ENCODE results near the gene CACNG8.

CACNG8 gene

GRCh38 chr19:53978975-53979801, 16.5 kb downstream of the CACNG8 start (continued):
- no peak for TF ChIP-seq ZNF645 (tag by site-specific recombination; IDR thresholded peaks at IDR 0.05)
- TF ChIP-seq GLI2 (tag by site-specific recombination; IDR thresholded peaks at IDR 0.05; ENCODE audit: borderline replicate concordance, low read depth), result no peak
- no peak for TF ChIP-seq ZNF394 (tag by site-specific recombination; IDR thresholded peaks at IDR 0.05; ENCODE audit: borderline replicate concordance)
- TF ChIP-seq KLF1 (tag by site-specific recombination; IDR thresholded peaks at IDR 0.05), result peak; percentile 21; the same call in 1 of the 2 replicates
- peak; percentile 99 for TF ChIP-seq ZNF366 (tag by site-specific recombination; conservative IDR thresholded peaks at IDR 0.05)
- no peak for TF ChIP-seq ZNF311 (tag by site-specific recombination; IDR thresholded peaks at IDR 0.05; ENCODE audit: borderline replicate concordance)
- no peak for TF ChIP-seq WT1 (tag by site-specific recombination; IDR thresholded peaks at IDR 0.05)
- TF ChIP-seq ZBTB8A (tag by site-specific recombination; IDR thresholded peaks at IDR 0.05), result no peak
- TF ChIP-seq, protein P1, sequence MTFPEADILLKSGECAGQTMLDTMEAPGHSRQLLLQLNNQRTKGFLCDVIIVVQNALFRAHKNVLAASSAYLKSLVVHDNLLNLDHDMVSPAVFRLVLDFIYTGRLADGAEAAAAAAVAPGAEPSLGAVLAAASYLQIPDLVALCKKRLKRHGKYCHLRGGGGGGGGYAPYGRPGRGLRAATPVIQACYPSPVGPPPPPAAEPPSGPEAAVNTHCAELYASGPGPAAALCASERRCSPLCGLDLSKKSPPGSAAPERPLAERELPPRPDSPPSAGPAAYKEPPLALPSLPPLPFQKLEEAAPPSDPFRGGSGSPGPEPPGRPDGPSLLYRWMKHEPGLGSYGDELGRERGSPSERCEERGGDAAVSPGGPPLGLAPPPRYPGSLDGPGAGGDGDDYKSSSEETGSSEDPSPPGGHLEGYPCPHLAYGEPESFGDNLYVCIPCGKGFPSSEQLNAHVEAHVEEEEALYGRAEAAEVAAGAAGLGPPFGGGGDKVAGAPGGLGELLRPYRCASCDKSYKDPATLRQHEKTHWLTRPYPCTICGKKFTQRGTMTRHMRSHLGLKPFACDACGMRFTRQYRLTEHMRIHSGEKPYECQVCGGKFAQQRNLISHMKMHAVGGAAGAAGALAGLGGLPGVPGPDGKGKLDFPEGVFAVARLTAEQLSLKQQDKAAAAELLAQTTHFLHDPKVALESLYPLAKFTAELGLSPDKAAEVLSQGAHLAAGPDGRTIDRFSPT (tag by site-specific recombination; IDR thresholded peaks at IDR 0.05), result no peak
- 0 out of 2 replicates have a peak, but pooled peaks have one; percentile 19 for TF ChIP-seq REST (tag by site-specific recombination; IDR thresholded peaks at IDR 0.05)

- no peaks in the 10 kb centered on the region for H3K36me3 ChIP-seq (ENCODE audit: control insufficient read depth in 2 of 2, insufficient read depth in 1 of 2, low read length in 2 of 2)
- ChIA-PET POLR2A (interaction anchor here (0.6 to 1.6 kb wide), 24 partner anchors 8 to 543 kb away, joined by 3 to 20 read pairs (median 4); partner anchors contain the start of genes CACNG6, CNOT3, MYADM and PRPF31), CTCF (interaction anchor here (0.5 to 1.2 kb wide), 10 partner anchors 15 to 188 kb away, joined by 3 to 7 read pairs (median 4); partner anchors contain the start of gene PRKCG)
- peaks cover 18% of the 10 kb centered on the region for H3K4me1 ChIP-seq (ENCODE audit: control insufficient read depth, insufficient read depth, low read length)
- H3K4me3 ChIP-seq (ENCODE audit: low read depth, low read length), result peak overlapping the region; percentile 3
- peak overlapping the region; percentile 44; the same call in 1 of the 2 replicates for H3K27ac ChIP-seq (ENCODE audit: extremely low read depth, low read depth, low read length)
- H3K9me3 ChIP-seq (ENCODE audit: control insufficient read depth, insufficient read depth, low read depth, low read length), result no peaks in the 10 kb centered on the region
- TF ChIP-seq FEZF1 (tag by site-specific recombination; IDR thresholded peaks at IDR 0.05) (peak; percentile 95), BCL11A (tag by site-specific recombination; IDR thresholded peaks at IDR 0.05; ENCODE audit: low read depth) (peak; percentile 27; the same call in 1 of the 2 replicates), ZNF366 (tag by site-specific recombination; conservative IDR thresholded peaks at IDR 0.05) (0 out of 2 replicates have a peak, but pooled peaks have one; percentile 9), ZBTB21 (tag by site-specific recombination; IDR thresholded peaks at IDR 0.05) (peak; percentile 61; the same call in 1 of the 2 replicates), ZNF350 (tag by site-specific recombination; IDR thresholded peaks at IDR 0.05) (peak; percentile 75), IKZF3 (tag by site-specific recombination; IDR thresholded peaks at IDR 0.05) (peak; percentile 18; the same call in 1 of the 2 replicates), ZNF394 (tag by site-specific recombination; IDR thresholded peaks at IDR 0.05; ENCODE audit: borderline replicate concordance) (peak; percentile 100), ZNF626 (tag by site-specific recombination; IDR thresholded peaks at IDR 0.05) (no peak), ZNF404 (tag by site-specific recombination; IDR thresholded peaks at IDR 0.05) (no peak), SP7 (tag by site-specific recombination; IDR thresholded peaks at IDR 0.05) (peak; percentile 26; the same call in 1 of the 2 replicates), ZNF629 (tag by site-specific recombination; IDR thresholded peaks at IDR 0.05) (peak; percentile 83)
- TF ChIP-seq, protein P2, sequence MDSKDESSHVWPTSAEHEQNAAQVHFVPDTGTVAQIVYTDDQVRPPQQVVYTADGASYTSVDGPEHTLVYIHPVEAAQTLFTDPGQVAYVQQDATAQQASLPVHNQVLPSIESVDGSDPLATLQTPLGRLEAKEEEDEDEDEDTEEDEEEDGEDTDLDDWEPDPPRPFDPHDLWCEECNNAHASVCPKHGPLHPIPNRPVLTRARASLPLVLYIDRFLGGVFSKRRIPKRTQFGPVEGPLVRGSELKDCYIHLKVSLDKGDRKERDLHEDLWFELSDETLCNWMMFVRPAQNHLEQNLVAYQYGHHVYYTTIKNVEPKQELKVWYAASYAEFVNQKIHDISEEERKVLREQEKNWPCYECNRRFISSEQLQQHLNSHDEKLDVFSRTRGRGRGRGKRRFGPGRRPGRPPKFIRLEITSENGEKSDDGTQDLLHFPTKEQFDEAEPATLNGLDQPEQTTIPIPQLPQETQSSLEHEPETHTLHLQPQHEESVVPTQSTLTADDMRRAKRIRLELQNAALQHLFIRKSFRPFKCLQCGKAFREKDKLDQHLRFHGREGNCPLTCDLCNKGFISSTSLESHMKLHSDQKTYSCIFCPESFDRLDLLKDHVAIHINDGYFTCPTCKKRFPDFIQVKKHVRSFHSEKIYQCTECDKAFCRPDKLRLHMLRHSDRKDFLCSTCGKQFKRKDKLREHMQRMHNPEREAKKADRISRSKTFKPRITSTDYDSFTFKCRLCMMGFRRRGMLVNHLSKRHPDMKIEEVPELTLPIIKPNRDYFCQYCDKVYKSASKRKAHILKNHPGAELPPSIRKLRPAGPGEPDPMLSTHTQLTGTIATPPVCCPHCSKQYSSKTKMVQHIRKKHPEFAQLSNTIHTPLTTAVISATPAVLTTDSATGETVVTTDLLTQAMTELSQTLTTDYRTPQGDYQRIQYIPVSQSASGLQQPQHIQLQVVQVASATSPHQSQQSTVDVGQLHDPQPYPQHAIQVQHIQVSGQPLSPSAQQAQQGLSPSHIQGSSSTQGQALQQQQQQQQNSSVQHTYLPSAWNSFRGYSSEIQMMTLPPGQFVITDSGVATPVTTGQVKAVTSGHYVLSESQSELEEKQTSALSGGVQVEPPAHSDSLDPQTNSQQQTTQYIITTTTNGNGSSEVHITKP (tag by site-specific recombination; IDR thresholded peaks at IDR 0.05), result peak; percentile 99
These were observed 18.0 kb downstream of the CACNG8 start for GRCh38 chr19:53980539-53981375.

Measured in HEK293 (cell line).